GM08714 (cell line): Measurements from ENCODE around the gene ZNF281.
"Not testable (repeated sequence)": the region's sequence is repeated elsewhere in the genome, so short reads cannot be mapped to it uniquely, and the experiment has no call there.

ENCODE experiments used
- H3K4me3 ChIP-seq: fragments of 200-500 bp; sonication (Bioruptor generic); 2 replicates; pipeline ENCODE4 v1.5.1; 2014; ENCODE audit warnings: mild to moderate bottlenecking, low read length, inconsistent platforms
- ZNF274 ChIP-seq: IDR thresholded peaks from 2 replicates; pipeline ENCODE4 v1.6.1; 2012; ENCODE audit warnings: mild to moderate bottlenecking, low read depth, low read length

ZNF281 gene

GRCh38 chr1:200409761-200410565, at the start of gene ZNF281:
TSS of gene ZNF281 (minus strand) at chr1:200410036. CDS start at chr1:200409705, 331 bp downstream.
- peak within 1 kb of the TSS; percentile 91 for H3K4me3 ChIP-seq
- TF ChIP-seq ZNF274: no peak

- no peak for TF ChIP-seq ZNF274
- H3K4me3 ChIP-seq: no peak overlapping the region
Observed at GRCh38 chr1:200458780-200459179, 48.9 kb upstream of the ZNF281 start.

GRCh38 chr1:200457810-200458209, 48.0 kb upstream of the ZNF281 start:
- no peak for TF ChIP-seq ZNF274
- H3K4me3 ChIP-seq: no peak overlapping the region

- no peak for TF ChIP-seq ZNF274
- H3K4me3 ChIP-seq: no peak overlapping the region
Observed at GRCh38 chr1:200454425-200454824, 44.6 kb upstream of the ZNF281 start.

DNA sequence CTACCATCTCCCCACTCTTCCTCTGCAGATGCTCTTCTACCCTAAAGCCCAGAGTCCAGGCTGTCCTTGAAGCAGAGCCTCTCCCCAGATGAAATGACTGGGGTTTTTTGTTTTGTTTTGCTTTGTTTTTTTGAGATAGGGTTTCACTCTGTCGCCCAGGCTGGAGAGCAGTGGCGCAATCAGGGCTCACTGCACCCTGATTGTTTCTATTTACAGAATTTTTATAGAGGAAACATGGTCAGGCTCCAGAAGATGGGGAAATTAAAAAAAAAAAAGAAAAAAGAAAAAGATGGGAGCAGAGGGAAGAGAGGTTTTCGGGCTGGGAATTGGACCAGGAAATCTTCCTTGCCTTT, 43.7 kb upstream of the ZNF281 start:
- H3K4me3 ChIP-seq: no peak overlapping the region
- no peak for TF ChIP-seq ZNF274

- TF ChIP-seq ZNF274: no peak
- no peak overlapping the region for H3K4me3 ChIP-seq
Observed at GRCh38 chr1:200452850-200453552, 43.2 kb upstream of the ZNF281 start.

- no peak for TF ChIP-seq ZNF274
- H3K4me3 ChIP-seq: no peak overlapping the region
Observed at GRCh38 chr1:200448034-200448762, 38.4 kb upstream of the ZNF281 start.

- H3K4me3 ChIP-seq: no peak overlapping the region
- TF ChIP-seq ZNF274: no peak
Observed at GRCh38 chr1:200445213-200445612, 35.4 kb upstream of the ZNF281 start.

DNA sequence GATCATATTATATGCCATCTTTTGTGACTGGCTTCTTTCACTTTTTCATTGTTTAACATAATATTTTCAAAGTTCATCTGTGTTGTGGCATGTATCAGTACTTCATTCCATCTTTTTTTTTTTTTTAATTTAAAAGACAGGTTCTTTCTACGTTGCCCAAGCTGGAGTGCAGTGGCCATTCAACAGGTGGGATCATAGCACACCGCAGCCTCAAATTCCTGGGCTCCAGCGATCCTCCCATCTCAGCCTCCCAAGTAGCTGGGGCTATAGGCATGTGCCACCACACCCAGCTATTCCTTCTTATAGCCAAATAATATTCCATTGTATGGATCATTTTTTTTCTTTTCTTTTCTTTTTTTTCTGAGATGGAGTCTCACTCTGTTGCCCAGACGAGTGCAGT, 34.6 kb upstream of the ZNF281 start:
- no peak overlapping the region for H3K4me3 ChIP-seq
- TF ChIP-seq ZNF274: no peak

- TF ChIP-seq ZNF274: no peak
- no peak overlapping the region for H3K4me3 ChIP-seq
Observed at GRCh38 chr1:200443860-200444259, 34.0 kb upstream of the ZNF281 start.

DNA sequence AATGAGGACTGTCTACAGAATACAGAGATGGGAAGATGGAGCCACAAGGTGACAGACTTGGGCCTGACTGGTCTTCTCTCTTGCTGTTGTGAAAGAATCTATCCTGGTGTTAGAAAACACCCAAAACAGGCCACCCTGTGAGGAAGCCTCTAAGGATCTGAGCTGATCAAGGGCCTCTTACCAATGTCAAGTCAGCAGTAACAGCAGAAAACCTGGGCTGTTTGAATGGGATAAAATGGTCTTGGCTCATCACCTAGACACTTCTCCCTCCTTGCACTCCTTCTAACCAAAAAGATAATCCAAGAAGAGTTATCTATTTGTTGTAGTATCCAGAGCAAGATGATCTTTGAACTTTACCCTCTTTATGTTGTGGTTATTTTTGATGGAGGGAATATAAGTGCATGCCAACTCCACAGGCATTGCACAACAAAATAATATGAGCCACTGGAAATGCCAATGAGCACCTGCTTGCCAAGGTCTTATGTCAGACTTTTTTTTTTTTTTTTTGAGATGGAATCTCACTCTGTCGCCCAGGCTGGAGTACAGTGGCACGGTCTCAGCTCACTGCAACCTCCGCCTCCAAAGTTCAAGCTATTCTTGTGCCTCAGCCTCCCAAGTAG, 32.8 kb upstream of the ZNF281 start:
- no peak for TF ChIP-seq ZNF274
- no peak overlapping the region for H3K4me3 ChIP-seq

- no peak for TF ChIP-seq ZNF274
- H3K4me3 ChIP-seq: no peak overlapping the region
Observed at GRCh38 chr1:200442023-200442422, 32.2 kb upstream of the ZNF281 start.

- TF ChIP-seq ZNF274: no peak
- H3K4me3 ChIP-seq: no peak overlapping the region
Observed at GRCh38 chr1:200438911-200439310, 29.1 kb upstream of the ZNF281 start.

DNA sequence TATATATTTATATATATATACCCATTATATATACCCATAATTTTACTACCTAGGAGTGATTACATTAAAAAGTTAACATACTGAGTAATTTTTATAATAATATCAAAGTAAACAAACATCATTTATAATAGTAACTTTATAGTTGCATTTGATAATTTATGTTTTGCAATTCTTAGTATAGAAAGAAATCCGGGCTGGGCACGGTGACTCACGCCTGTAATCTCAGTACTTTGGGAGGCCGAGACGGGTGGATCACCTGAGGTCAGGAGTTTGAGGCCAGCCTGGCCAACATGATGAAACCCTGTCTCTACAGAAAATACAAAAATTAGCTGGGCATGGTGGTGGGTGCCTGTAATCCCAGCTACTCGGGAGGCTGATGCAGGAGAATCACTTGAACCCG, 28.6 kb upstream of the ZNF281 start:
- not testable (repeated sequence) for H3K4me3 ChIP-seq
